Thoracic aorta (tissue), 2 donors: ENCODE data around the gene CARD6. TPM values are rescaled to one million over a fixed set of nuclear protein-coding genes. Genes with fewer than 3 reads are reported as not detected.
"Not testable (repeated sequence)": the region's sequence is repeated elsewhere in the genome, so short reads cannot be mapped to it uniquely, and the experiment has no call there.

Experiments
- ATAC-seq: fragments of 150-250 bp; one replicate; pipeline ENCODE4 v1.8.0; 2017; ENCODE audit warnings: low read depth; ENCODE audit not compliant: insufficient number of reproducible peaks, low FRiP score
- DNase-seq: peaks from one replicate; pipeline ENCODE4 v3.0.0-alpha.2; 2020; ENCODE audit warnings: low spot score
- H3K27ac ChIP-seq, 2 donors: fragments of 200-600 bp; sonication (generic); 1 replicate in 1 of 2; 2 replicates in 1 of 2; pipeline ENCODE4 v1.5.1; 2016; ENCODE audit warnings: mild to moderate bottlenecking in 2 of 2, moderate library complexity in 2 of 2
- H3K27me3 ChIP-seq: fragments of 200-600 bp; sonication (generic); replicated peaks from 2 replicates; pipeline ENCODE4 v1.6.0; 2016; ENCODE audit warnings: mild to moderate bottlenecking; ENCODE audit not compliant: insufficient read depth
- H3K36me3 ChIP-seq: fragments of 200-600 bp; sonication (generic); one replicate; pipeline ENCODE4 v1.5.1; 2016
- H3K4me1 ChIP-seq, 2 donors: fragments of 200-600 bp; sonication (generic); 1 replicate in 1 of 2; 2 replicates in 1 of 2; pipeline versions ENCODE4 v1.5.1 to v1.6.0; 2016; ENCODE audit warnings: low read depth in 2 of 2, mild to moderate bottlenecking in 1 of 2; ENCODE audit not compliant: control insufficient read depth in 1 of 2
- H3K4me3 ChIP-seq: fragments of 200-600 bp; sonication (generic); 2 replicates; pipeline ENCODE4 v1.5.1; 2016; ENCODE audit warnings: mild to moderate bottlenecking
- H3K9me3 ChIP-seq: fragments of 200-600 bp; sonication (generic); 2 replicates; pipeline ENCODE4 v1.5.1; 2016
- CTCF ChIP-seq: fragments of 200-600 bp; sonication (generic); IDR thresholded peaks from one replicate; pipeline ENCODE4 v1.5.1; 2019; ENCODE audit warnings: antibody characterized with exemption
- total RNA-seq, 2 donors: library from RNA; depleted of rRNA; stranded (reverse); fragments of >200 nt; gene quantifications; one replicate each; pipeline versions ENCODE4 v1.1.0 to v1.2.3, GENCODE V29; 2016

CARD6 gene
- total RNA-seq: 10 to 100 TPM; 13.5 to 21.6 TPM

- H3K27ac ChIP-seq: peak within 1 kb of the TSS; percentile 64 to 65
- ATAC-seq: peak; percentile 61
- H3K36me3 ChIP-seq: no peaks in the 10 kb centered on the region
- H3K4me1 ChIP-seq: peaks cover 10 to 23% of the 10 kb centered on the region in 2 donors
- DNase-seq: no peak
- H3K9me3 ChIP-seq: no peaks in the 10 kb centered on the region
- peak within 1 kb of the TSS; percentile 78 for H3K4me3 ChIP-seq
- no peak for TF ChIP-seq CTCF
- H3K27me3 ChIP-seq: no peaks in the 10 kb centered on the region
Observed at GRCh38 chr5:40841068-40841805, at the start of gene CARD6. Gene CARD6, plus strand, starts transcription at chr5:40841367. Its CDS starts 16 bp downstream, at chr5:40841383.

GRCh38 chr5:40791715-40792139 is 49.4 kb upstream of the CARD6 start:
- peaks cover 34 to 36% of the 10 kb centered on the region in 2 donors for H3K4me1 ChIP-seq
- H3K9me3 ChIP-seq: no peaks in the 10 kb centered on the region
- H3K27ac ChIP-seq: no peak overlapping the region
- H3K27me3 ChIP-seq: no peaks in the 10 kb centered on the region
- TF ChIP-seq CTCF: no peak
- H3K4me3 ChIP-seq: no peak overlapping the region
- ATAC-seq (no peak), DNase-seq (no peak)
- no peaks in the 10 kb centered on the region for H3K36me3 ChIP-seq

- H3K36me3 ChIP-seq, H3K27me3 ChIP-seq, H3K9me3 ChIP-seq, ATAC-seq, H3K27ac ChIP-seq, DNase-seq, H3K4me3 ChIP-seq: not testable (repeated sequence)
- H3K4me1 ChIP-seq: peaks cover 38 to 39% of the 10 kb centered on the region in 2 donors
Observed at GRCh38 chr5:40792691-40793090, 48.5 kb upstream of the CARD6 start.

- not testable (repeated sequence) for ATAC-seq, H3K9me3 ChIP-seq, DNase-seq, H3K36me3 ChIP-seq, H3K27ac ChIP-seq, H3K27me3 ChIP-seq, H3K4me3 ChIP-seq
- peaks cover 42 to 43% of the 10 kb centered on the region in 2 donors for H3K4me1 ChIP-seq
Observed at GRCh38 chr5:40794340-40794739, 46.8 kb upstream of the CARD6 start.

- not testable (repeated sequence) for H3K27ac ChIP-seq, H3K4me3 ChIP-seq, H3K27me3 ChIP-seq, H3K9me3 ChIP-seq, H3K36me3 ChIP-seq, DNase-seq, ATAC-seq
- H3K4me1 ChIP-seq: peaks cover 46 to 49% of the 10 kb centered on the region in 2 donors
Observed at GRCh38 chr5:40794877-40795276, 46.3 kb upstream of the CARD6 start.

GRCh38 chr5:40796487-40796889 is 44.7 kb upstream of the CARD6 start:
- Histone ChIP-seq H3K27ac (peak overlapping the region in 1 of 2 donors; percentile 91), H3K4me1 (peaks cover 38 to 39% of the 10 kb centered on the region in 2 donors), H3K9me3 (no peaks in the 10 kb centered on the region), H3K36me3 (no peaks in the 10 kb centered on the region), H3K4me3 (peak overlapping the region; percentile 83), H3K27me3 (no peaks in the 10 kb centered on the region)
- DNase-seq (no peak), ATAC-seq (no peak)
- no peak for TF ChIP-seq CTCF
